HFFc6 (cell line): Measurements from ENCODE around the gene STAMBP. TPM values are rescaled to one million over a fixed set of nuclear protein-coding genes. Genes with fewer than 3 reads are reported as not detected.

Experiments used
- DNase-seq: peaks from one replicate; pipeline ENCODE4 v3.0.0-alpha.2; 2018
- H3K27ac Mint-ChIP-seq: 2 replicates; pipeline ENCODE4 v1.8.0; 2020; ENCODE audit warnings: mild to moderate bottlenecking, mixed read lengths
- H3K27me3 Mint-ChIP-seq: 2 replicates; pipeline ENCODE4 v1.8.0; 2021; ENCODE audit warnings: mild to moderate bottlenecking, moderate library complexity, mixed read lengths; ENCODE audit not compliant: insufficient read depth
- H3K36me3 Mint-ChIP-seq: 2 replicates; pipeline ENCODE4 v1.8.0; 2021; ENCODE audit warnings: low read depth, mixed read lengths
- H3K4me1 Mint-ChIP-seq: 2 replicates; pipeline ENCODE4 v1.8.0; 2020; ENCODE audit warnings: low read depth, mixed read lengths
- H3K4me3 Mint-ChIP-seq: 2 replicates; pipeline ENCODE4 v1.8.0; 2020; ENCODE audit warnings: mild to moderate bottlenecking, moderate library complexity, mixed read lengths
- H3K9me3 Mint-ChIP-seq: 2 replicates; pipeline ENCODE4 v1.8.0; 2020; ENCODE audit warnings: mild to moderate bottlenecking, mixed read lengths
- CTCF ChIP-seq: fragments of 200-600 bp; sonication (generic); IDR thresholded peaks from 2 replicates; pipeline ENCODE4 v1.5.0; 2021; ENCODE audit warnings: antibody characterized with exemption, mild to moderate bottlenecking
- total RNA-seq, 6 experiments: library from RNA; stranded (reverse); fragmentation: NEBNext Ultra II Directional; extraction: Animal tissue kit (Norgen Biotek cat#: 25700); gene quantifications; 2 replicates in 1 of 6; 3 replicates in 5 of 6; pipeline ENCODE4 v1.2.3, GENCODE V29; 2021

STAMBP gene
- total RNA-seq, 6 experiments from 2014 or later, result 31.6 to 37.2 (median 34.5) TPM

GRCh38 chr2:73812635-73813034 is 16.1 kb upstream of the STAMBP start:
- no peaks in the 10 kb centered on the region for H3K9me3 Mint-ChIP-seq
- no peak for DNase-seq
- H3K4me1 Mint-ChIP-seq, result no peaks in the 10 kb centered on the region
- no peak overlapping the region for H3K27ac Mint-ChIP-seq
- no peak for TF ChIP-seq CTCF
- no peaks in the 10 kb centered on the region for H3K36me3 Mint-ChIP-seq
- no peak overlapping the region for H3K4me3 Mint-ChIP-seq
- H3K27me3 Mint-ChIP-seq, result peaks cover 37% of the 10 kb centered on the region

GRCh38 chr2:73818296-73818695 is 10.5 kb upstream of the STAMBP start:
- H3K27ac Mint-ChIP-seq, result no peak overlapping the region
- DNase-seq, result no peak
- H3K9me3 Mint-ChIP-seq, result no peaks in the 10 kb centered on the region
- peaks cover 41% of the 10 kb centered on the region for H3K27me3 Mint-ChIP-seq
- no peaks in the 10 kb centered on the region for H3K36me3 Mint-ChIP-seq
- no peak for TF ChIP-seq CTCF
- H3K4me1 Mint-ChIP-seq, result peaks cover 3% of the 10 kb centered on the region
- H3K4me3 Mint-ChIP-seq, result no peak overlapping the region

GRCh38 chr2:73821227-73821626 is 7.5 kb upstream of the STAMBP start:
- Mint-ChIP-seq H3K27ac (no peak overlapping the region), H3K36me3 (no peaks in the 10 kb centered on the region), H3K4me3 (no peak overlapping the region), H3K4me1 (peaks cover 7% of the 10 kb centered on the region), H3K27me3 (peaks cover 20% of the 10 kb centered on the region), H3K9me3 (no peaks in the 10 kb centered on the region)
- no peak for DNase-seq
- no peak for TF ChIP-seq CTCF

DNA sequence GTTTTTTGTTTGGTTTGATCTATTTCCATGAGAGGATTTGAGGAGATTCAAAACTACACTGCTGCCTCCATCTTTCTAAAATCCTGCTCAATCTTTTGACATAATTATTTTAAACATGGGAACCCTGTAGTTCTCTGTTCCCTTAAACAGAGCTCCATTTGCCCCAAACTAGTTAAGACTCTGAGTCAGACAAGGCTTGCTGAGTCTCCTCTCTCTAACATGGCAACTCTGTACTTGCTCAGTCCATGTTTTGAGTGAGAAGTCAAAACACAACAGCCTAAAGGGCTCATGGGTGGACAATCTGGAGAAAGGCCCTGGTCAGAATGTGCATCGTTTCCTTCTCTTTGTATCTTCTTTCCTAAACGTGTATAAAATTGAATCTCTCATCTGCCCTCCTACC is 7.1 kb upstream of the STAMBP start:
- DNase-seq, result no peak
- Mint-ChIP-seq H3K4me1 (peaks cover 7% of the 10 kb centered on the region), H3K27ac (no peak overlapping the region), H3K36me3 (no peaks in the 10 kb centered on the region), H3K4me3 (no peak overlapping the region), H3K9me3 (no peaks in the 10 kb centered on the region), H3K27me3 (peaks cover 18% of the 10 kb centered on the region)
- TF ChIP-seq CTCF, result no peak

DNA sequence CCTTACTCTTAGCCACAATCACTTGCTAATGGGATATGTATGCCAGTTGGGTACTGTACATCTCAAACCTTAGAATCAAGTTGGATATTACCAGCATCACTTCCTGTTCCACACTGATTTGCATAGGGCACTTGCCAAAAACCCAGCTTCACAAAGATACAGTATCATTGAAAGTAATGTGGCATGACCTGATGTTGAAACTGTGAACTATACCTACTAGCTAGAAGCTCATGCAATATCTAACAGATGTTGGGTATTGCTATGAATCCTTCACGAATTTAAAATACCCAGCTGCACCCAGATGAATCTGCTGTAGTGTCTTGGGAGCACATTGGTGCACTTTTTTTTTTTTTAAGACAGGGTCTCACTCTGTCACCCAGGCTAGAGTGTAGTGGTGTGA is 6.5 kb upstream of the STAMBP start:
- no peaks in the 10 kb centered on the region for H3K36me3 Mint-ChIP-seq
- no peak for TF ChIP-seq CTCF
- H3K27ac Mint-ChIP-seq, result no peak overlapping the region
- peaks cover 7% of the 10 kb centered on the region for H3K4me1 Mint-ChIP-seq
- H3K9me3 Mint-ChIP-seq, result no peaks in the 10 kb centered on the region
- H3K4me3 Mint-ChIP-seq, result no peak overlapping the region
- peaks cover 17% of the 10 kb centered on the region for H3K27me3 Mint-ChIP-seq
- no peak for DNase-seq

DNA sequence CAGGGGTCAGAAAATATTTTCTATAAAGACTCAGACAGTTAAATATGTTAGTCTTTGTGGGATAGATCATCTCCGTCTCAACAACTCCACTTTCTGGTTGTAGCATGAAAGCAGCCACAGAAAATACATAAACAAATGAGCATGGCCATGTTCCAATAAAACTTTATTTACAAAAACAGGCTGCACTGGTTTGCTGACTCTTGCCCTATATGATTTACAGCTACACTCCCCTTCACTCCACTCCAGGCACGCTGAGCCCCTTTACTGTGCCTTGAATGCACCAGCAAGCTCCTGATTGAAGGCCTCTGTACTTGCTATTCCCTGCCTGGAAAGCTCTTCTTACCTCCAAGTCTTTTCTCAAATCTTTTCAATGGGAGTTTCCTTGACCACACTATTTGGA is 5.8 kb upstream of the STAMBP start:
- Mint-ChIP-seq H3K27me3 (peaks cover 12% of the 10 kb centered on the region), H3K4me3 (no peak overlapping the region), H3K27ac (no peak overlapping the region), H3K36me3 (no peaks in the 10 kb centered on the region), H3K4me1 (peaks cover 13% of the 10 kb centered on the region), H3K9me3 (no peaks in the 10 kb centered on the region)
- TF ChIP-seq CTCF, result no peak
- DNase-seq, result no peak
